Measurements from ENCODE around the gene TNFRSF1A. TPM values are rescaled to one million over a fixed set of nuclear protein-coding genes. Genes with fewer than 3 reads are reported as not detected.

Gene TNFRSF1A
- total and polyA plus RNA-seq, 9 of the 15 experiments (the other 6 are each of a cell fraction or from before 2014, with no cell fraction given): 0.76 to 43.5 (median 30.0) TPM

GRCh38 chr12:6390084-6390799 is 48.4 kb upstream of the TNFRSF1A start:
- Histone ChIP-seq H3K9me1 (ENCODE audit: control insufficient read depth, insufficient read depth, low read length) (no peaks in the 10 kb centered on the region), H3K4me3 (no peak overlapping the region), H3K4me2 (ENCODE audit: insufficient read depth, low read length) (no peak overlapping the region), H3K79me2 (ENCODE audit: control insufficient read depth, insufficient read depth, low read length) (peaks cover 8% of the 10 kb centered on the region), H3K36me3 (ENCODE audit: control insufficient read depth, insufficient read depth, low read length) (peaks cover 62% of the 10 kb centered on the region), H3K9ac (ENCODE audit: insufficient read depth in 1 of 2, low read depth in 2 of 2, low read length in 2 of 2) (no peak overlapping the region), H4K20me1 (replicated peaks; ENCODE audit: control insufficient read depth, insufficient read depth, low read length) (no peaks in the 10 kb centered on the region; the same call in 1 of the 2 replicates), H3K27me3 (ENCODE audit: control insufficient read depth in 2 of 2, insufficient read depth in 2 of 2, low read length in 2 of 2) (no peaks in the 10 kb centered on the region), H2AFZ (ENCODE audit: low read depth, low read length) (no peak overlapping the region), H3K27ac (ENCODE audit: extremely low read depth, low read depth, low read length) (no peak overlapping the region), H3K4me1 (replicated peaks in 1 of 2; ENCODE audit: control insufficient read depth in 2 of 2, insufficient read depth in 2 of 2, low read length in 2 of 2) (peaks cover 11 to 31% of the 10 kb centered on the region in 2 experiments; a peak in 4 of 5 replicates), H3K9me3 (replicated peaks; ENCODE audit: control insufficient read depth, insufficient read depth, low read depth, low read length) (no peaks in the 10 kb centered on the region)
- DNase-seq (ENCODE audit: extremely low read depth in 1 of 4, low spot score in 3 of 4) (no peak), ATAC-seq (no peak; the same call in 1 of the 3 replicates), FAIRE-seq (no peak)
- in situ Hi-C loops (cut with MboI): no loop called here
- WGBS (ENCODE audit: insufficient coverage, low coverage, missing lambda C conversion rate): 88% methylated on average over 4 of the region's 15 CpGs
- intact Hi-C loops (cut with micrococcal nuclease): no loop called here
- BruUV-seq (replicated peaks): no TSS peak
- peak; percentile 11; the same call in 1 of the 2 replicates for TF ChIP-seq POLR2G (IDR thresholded peaks at IDR 0.05; ENCODE audit: low read depth, low read length)
- no peak for TF ChIP-seq SLC30A9 (CRISPR knock-in tag; IDR thresholded peaks at IDR 0.05)
- POLR2A ChIA-PET: interaction anchor here (1.1 to 1.4 kb wide), 2 partner anchors 55 to 145 kb away, joined by 3 read pairs; no protein-coding TSS in a partner anchor
- CTCF ChIA-PET (ENCODE audit: low intra/inter-chr PET ratio): no interaction called here

- no peaks in the 10 kb centered on the region for H3K9me3 ChIP-seq (replicated peaks; ENCODE audit: control insufficient read depth, insufficient read depth, low read depth, low read length)
- no peak for TF ChIP-seq ZC3H4 (CRISPR knock-in tag; IDR thresholded peaks at IDR 0.05; ENCODE audit: borderline replicate concordance)
- peaks cover 29% of the 10 kb centered on the region for H3K79me2 ChIP-seq (ENCODE audit: control insufficient read depth, insufficient read depth, low read length)
- no peak overlapping the region for H3K27ac ChIP-seq (ENCODE audit: extremely low read depth, low read depth, low read length)
- CTCF ChIA-PET (ENCODE audit: low intra/inter-chr PET ratio): no interaction called here
- H3K36me3 ChIP-seq (ENCODE audit: control insufficient read depth, insufficient read depth, low read length): peaks cover 68% of the 10 kb centered on the region
- H3K4me3 ChIP-seq: no peak overlapping the region
- FAIRE-seq: no peak
- H3K4me1 ChIP-seq (replicated peaks in 1 of 2; ENCODE audit: control insufficient read depth in 2 of 2, insufficient read depth in 2 of 2, low read length in 2 of 2): peaks cover 16 to 52% of the 10 kb centered on the region in 2 experiments; a peak in 4 of 5 replicates
- H3K4me2 ChIP-seq (ENCODE audit: insufficient read depth, low read length): no peak overlapping the region
- no peaks in the 10 kb centered on the region for H3K9me1 ChIP-seq (ENCODE audit: control insufficient read depth, insufficient read depth, low read length)
- in situ Hi-C loops (cut with MboI) (no loop called here), intact Hi-C loops (cut with micrococcal nuclease) (no loop called here)
- no peaks in the 10 kb centered on the region for H3K27me3 ChIP-seq (ENCODE audit: control insufficient read depth in 2 of 2, insufficient read depth in 2 of 2, low read length in 2 of 2)
- DNase-seq (ENCODE audit: extremely low read depth in 1 of 4, low spot score in 3 of 4): no peak
- no peak overlapping the region for H2AFZ ChIP-seq (ENCODE audit: low read depth, low read length)
- H4K20me1 ChIP-seq (replicated peaks; ENCODE audit: control insufficient read depth, insufficient read depth, low read length): no peaks in the 10 kb centered on the region; the same call in 1 of the 2 replicates
- H3K9ac ChIP-seq (ENCODE audit: insufficient read depth in 1 of 2, low read depth in 2 of 2, low read length in 2 of 2): peak overlapping the region in 1 of 2 experiments; percentile 48; a peak in 1 of 4 replicates
- 98% methylated on average over 6 of the region's 7 CpGs for WGBS (ENCODE audit: insufficient coverage, low coverage, missing lambda C conversion rate)
- no TSS peak for BruUV-seq (replicated peaks)
- ATAC-seq: no peak
- POLR2A ChIA-PET: interaction anchor here (0.6 kb wide), 1 partner anchor 12 kb away, joined by 3 read pairs; the partner anchor contains the start of gene SCNN1A
Observed at GRCh38 chr12:6387541-6387940, 45.7 kb upstream of the TNFRSF1A start.

All from K562 (cell line).